Stimulated activated CD4-positive, alpha-beta T cell treated with anti-CD3 and anti-CD28 coated beads, Interleukin-1b, Interleukin-23, amount 100 ng/mL, for 4 hours (primary cell): ENCODE results near the gene ACTR5.
"Not testable (repeated sequence)": the region's sequence is repeated elsewhere in the genome, so short reads cannot be mapped to it uniquely, and the experiment has no call there.

ENCODE experiments used
- DNase-seq, 2 donors: peaks; one replicate each; pipeline ENCODE4 v3.0.0-alpha.2; 2020; ENCODE audit warnings: low read depth in 2 of 2

ACTR5 gene

GRCh38 chr20:38764567-38765318 is 16.5 kb downstream of the ACTR5 start:
- DNase-seq: peak; percentile 34 to 37

DNA sequence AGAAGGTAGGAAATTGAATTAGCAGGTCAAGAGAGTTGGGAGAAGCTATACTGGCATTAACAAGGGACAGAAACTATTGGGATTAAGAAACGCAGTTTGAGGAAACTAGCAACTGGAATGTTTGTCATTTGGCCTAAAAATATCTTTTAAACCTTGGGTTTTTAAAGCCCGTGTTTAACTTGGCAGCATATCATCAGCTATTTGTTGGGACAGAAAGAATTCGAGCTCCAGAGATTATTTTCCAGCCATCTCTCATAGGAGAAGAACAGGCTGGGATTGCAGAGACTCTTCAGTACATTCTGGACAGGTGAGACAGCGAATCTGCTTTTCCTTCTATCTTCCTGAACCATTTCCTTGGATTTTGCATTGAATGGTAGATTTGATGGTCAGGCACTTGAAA is 17.8 kb downstream of the ACTR5 start:
- no peak for DNase-seq

GRCh38 chr20:38769376-38770295 is 21.4 kb downstream of the ACTR5 start:
- DNase-seq: no peak

GRCh38 chr20:38770546-38770945 is 22.3 kb downstream of the ACTR5 start:
- no peak for DNase-seq

- DNase-seq: no peak
Observed at GRCh38 chr20:38770970-38771369, 22.7 kb downstream of the ACTR5 start.

DNA sequence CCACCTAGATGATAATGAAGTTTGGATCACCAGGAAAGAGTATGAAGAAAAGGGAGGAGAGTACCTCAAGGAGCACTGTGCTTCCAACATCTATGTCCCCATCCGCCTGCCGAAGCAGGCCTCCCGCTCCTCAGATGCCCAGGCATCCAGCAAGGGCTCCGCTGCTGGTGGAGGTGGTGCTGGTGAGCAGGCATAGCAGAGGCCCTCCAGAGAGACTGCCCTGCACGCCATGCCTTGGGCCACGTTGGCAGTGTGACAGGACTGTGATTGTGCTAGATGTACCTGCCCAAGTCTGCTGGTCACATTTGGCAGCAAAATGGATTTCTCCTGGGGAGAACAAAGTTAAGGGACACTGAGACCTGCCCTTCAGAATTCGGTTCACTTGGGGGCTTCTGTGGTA is 23.4 kb downstream of the ACTR5 start:
- DNase-seq: no peak

DNA sequence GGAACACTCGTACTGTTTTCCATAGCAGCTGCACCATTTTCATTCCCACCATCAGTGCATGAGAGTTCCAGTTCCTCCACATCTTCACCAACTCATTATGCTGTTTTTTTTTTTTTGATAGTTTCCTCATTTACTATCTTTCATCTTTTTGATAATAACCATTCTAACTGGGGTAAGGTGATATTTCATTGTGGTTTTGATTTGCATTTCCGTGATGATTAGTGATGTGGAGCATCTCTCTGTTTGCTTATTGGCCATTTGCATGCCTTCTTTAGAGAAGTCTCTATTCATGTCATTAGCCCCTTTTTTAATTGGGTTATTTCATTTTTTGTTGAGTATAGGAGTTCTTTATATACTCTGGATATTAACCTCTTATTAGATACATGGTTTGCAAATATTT is 25.9 kb downstream of the ACTR5 start:
- DNase-seq: no peak

- no peak for DNase-seq
Observed at GRCh38 chr20:38776363-38776762, 28.1 kb downstream of the ACTR5 start.

DNA sequence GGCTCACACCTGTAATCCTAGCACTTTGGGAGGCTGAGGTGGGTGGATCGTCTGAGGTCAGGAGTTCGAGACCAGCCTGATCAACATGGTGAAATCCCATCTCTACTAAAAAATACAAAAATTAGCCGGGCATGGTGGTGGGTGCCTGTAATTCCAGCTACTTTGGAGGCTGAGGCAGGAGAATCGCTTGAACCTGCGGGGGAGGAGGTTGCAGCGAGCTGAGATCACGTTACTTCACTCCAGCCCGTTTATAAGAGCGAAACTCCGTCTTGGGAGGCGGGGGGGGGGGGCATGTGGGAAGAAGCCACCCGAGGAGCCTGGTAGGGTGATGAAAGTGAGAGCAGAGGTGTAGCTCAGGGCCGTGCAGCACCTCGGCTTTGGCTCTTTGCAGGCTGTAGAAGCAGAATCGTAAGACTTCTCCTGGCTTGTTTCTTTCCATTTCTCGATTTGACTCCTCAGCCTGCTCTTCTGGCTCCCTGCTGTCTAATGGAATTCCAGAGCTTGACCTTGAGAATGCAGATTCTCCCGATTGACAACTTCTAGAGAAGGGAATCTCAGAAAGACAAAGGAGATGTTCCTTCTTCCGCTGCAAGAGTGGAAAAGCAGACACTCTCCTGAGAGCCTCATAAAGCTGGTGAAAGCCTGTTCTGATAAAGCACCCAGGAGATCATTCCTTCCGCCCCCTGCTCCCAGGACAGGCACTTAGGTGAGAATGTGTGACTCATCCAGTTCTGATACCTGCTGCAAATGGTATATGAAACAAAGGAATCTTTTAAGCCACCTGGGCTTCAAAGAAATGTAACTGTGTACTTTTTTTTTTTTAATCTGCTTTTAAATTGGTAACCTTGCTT is 31.2 kb downstream of the ACTR5 start:
- no peak for DNase-seq

- DNase-seq: no peak
Observed at GRCh38 chr20:38782275-38782674, 34.0 kb downstream of the ACTR5 start.

DNA sequence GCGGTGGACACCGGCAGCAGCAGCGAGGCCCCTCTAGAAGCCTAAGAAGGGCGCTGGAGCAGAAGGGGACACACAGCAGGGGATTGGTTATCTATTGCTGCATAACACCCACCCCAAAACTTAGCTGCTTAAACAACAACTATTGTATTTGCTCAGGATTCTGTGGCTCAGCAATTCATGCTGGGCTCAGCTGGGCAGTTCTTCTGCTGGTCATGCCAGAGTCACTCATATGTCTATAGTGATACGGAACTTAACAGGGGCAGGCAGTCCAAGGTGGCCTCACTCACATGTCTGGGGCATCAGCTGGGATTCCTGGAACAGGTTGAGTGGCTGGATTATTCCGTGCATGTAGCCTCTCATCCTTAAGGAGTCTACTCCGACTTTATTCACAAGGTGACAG is 39.6 kb downstream of the ACTR5 start:
- DNase-seq: no peak

- no peak for DNase-seq
Observed at GRCh38 chr20:38789503-38790199, 41.4 kb downstream of the ACTR5 start.

DNA sequence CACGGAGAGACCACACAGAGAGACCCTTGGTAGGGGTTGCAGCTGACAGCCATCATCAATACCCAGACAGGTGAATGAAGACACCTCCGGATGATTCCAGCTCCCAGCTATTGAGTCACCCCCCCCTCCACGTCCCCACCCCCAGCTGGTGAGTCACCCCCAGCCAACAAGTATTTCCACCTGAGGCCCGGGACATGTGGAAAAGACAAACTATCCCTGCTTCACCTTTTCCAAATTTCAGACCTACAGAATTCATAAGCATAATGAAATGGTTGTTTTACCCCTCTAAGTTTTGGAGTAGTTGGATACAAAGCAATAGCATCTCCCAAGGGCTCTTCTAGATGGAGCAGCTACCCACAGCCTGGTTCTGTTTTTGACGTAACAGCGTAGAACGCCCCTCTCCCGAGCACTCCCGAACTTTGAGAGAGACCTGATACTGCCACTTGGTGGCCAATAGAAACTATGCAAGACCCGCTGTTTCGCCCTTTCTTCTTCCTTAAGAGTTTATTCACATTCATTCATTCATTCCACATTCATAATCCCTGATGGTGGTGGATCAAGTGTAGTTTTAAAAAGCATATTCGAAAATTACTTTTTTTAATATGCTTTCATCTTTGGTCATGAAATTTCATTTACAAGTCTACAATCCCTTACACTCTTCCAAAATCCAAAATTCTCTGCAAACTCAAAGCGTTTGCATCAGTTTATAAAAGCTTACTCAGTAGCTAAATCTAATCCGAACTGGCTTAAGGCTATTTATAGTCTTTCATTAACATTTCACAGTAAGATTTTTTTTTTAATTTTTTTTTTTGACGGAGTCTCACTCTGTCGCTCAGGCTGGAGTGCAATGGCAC is 42.2 kb downstream of the ACTR5 start:
- DNase-seq: peak in 1 of 2 donors; percentile 34

DNA sequence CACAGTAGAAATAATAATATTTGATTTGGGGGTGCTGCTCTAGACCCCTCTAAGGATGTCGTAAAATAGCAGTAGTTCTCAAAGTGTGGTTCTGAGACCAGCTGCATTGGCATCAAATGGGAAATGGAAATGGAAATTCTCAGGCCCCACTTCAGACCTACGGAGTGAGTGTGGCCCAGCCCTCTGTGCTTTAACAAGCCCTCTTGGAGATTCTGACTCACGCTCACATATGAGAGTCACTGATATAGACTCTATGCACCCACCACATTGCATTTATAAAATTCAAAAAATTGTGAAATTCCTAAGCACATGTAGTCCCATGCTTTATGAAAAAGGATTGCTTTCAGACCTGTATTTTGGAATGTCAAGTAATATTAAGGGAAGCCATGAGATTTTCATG is 43.0 kb downstream of the ACTR5 start:
- DNase-seq: no peak

DNA sequence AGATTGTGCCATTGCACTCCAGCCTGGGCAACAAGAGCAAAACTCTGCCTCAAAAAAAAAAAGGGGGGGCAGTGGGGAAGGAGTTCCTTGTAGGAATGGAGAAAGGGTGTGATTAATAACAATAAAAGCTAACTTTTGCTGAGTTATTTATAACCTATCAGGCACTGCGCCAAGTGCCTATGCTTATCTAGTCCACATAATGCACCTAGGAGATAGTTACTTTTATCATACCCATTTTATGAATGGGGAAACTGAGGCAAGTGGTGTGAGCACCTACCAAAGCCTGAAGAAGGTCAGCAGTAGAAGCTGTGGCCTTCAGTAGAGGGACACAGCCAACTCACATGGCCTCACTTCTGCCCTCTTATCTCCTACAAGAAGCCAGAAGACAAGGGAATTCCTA is 43.7 kb downstream of the ACTR5 start:
- no peak for DNase-seq

- DNase-seq: not testable (repeated sequence)
Observed at GRCh38 chr20:38794057-38794456, 45.8 kb downstream of the ACTR5 start.

DNA sequence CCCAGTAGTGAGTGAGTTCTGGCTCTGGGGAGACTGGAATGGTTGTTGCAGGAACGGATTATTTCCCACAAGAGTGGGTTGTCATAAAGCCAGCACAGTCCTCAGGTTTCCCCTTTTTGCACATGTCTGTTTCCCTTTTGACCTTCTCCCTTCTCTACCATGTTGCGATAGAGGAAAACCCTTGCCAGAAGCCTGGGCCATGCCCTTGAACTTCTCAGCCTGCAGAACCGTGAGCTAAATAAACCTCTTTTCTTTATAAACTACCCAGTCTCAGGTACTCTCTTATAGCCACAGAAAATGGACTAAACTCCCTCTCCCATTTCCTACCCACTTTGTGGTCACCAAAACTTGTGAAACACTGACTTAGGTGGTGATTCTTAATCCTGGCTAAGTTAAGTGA is 50.0 kb downstream of the ACTR5 start:
- DNase-seq: no peak

DNA sequence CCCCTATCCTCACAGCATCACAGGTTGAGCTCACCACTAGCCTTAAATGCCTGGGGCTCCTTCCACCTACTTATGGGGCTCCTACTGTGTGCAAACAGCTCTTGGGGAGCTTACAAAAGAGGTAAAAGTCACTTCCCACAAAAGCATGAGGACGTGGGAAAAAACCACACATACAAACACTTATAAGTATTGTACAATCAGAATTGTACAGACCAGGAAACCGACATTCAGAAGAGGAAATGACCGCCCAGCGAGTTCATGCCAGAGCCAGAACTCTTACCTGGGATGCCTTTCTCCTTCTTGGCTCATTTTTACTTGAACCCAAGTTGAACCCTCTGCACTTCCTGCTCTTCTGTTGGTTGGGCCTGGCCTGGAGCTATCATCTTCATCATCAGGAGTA is 50.9 kb downstream of the ACTR5 start:
- no peak for DNase-seq

GRCh38 chr20:38800882-38801281 is 52.6 kb downstream of the ACTR5 start:
- no peak for DNase-seq

GRCh38 chr20:38804221-38804620 is 56.0 kb downstream of the ACTR5 start:
- DNase-seq: no peak
